ENCODE data around the gene TDRD1. TPM values are rescaled to one million over a fixed set of nuclear protein-coding genes. Genes with fewer than 3 reads are reported as not detected.

TDRD1 gene
- total and polyA plus RNA-seq, 2 donors (not counting 1 experiment from before 2014, with no cell fraction given): 0.10 to 0.22 TPM

DNA sequence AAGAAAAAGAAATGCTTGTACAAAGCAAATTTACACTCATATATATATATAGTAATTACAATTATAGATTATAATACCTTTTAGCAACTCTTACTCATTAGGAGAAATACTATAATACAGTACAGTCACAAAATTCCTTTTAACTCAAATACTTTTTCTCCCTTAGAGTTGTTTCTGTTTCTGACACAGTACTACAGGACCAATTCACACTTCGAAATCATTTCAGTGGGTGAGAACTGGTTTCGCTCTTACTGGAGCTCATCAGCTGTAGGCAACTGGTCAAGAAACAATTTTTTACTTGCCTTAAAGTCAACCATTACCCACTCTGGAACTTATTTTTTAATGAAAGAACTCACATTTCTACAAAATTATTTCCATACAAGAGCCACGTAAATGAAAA lies 11.2 kb upstream of the TDRD1 start:
- 90% methylated on average over 2 of the region's 3 CpGs for WGBS (ENCODE audit: insufficient coverage)
- intact Hi-C loops (cut with micrococcal nuclease): no loop called here

DNA sequence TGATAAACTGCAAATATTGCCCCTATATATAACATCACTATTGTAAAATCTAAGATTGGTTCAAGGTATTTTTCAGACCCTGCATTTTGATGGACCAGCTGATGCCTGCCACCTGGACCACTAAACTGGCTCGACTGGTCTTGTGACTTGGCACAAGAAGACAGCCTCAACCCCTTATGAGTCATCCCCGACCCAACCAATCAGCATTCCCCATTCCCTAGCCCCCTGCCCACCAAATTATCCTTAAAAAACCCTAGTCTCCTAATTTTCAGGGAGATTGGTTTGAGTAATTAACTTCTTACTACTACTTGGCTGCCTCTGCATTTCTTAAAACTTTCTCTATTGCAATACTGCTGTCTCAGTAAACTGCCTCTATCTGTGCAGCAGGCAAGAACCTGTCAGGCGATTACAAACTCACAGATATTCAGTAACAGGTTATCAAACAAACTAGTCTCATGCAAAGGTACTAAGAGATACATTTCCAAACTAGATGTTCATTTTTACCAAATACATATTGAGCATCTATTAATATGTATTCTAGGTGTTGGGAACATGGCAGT lies 10.6 kb upstream of the TDRD1 start:
- CTCF ChIA-PET: no interaction called here
- no peak overlapping the region for H3K27ac ChIP-seq (ENCODE audit: low read length in 2 of 2)
- peaks cover 5% of the 10 kb centered on the region in 2 experiments for H3K36me3 ChIP-seq (replicated peaks in 1 of 2; ENCODE audit: control extremely low read depth in 1 of 2, control insufficient read depth in 1 of 2, extremely low read depth in 1 of 2, insufficient read depth in 2 of 2, low read length in 1 of 2)
- H3K4me3 Mint-ChIP-seq: no peak overlapping the region
- H3K27me3 ChIP-seq (replicated peaks in 1 of 4; ENCODE audit: control extremely low read depth in 1 of 4, control insufficient read depth in 3 of 4, insufficient read depth in 4 of 4, low read length in 3 of 4): no peaks in the 10 kb centered on the region
- H3K9me3 ChIP-seq (ENCODE audit: control extremely low read depth in 1 of 3, control insufficient read depth in 2 of 3, insufficient read depth in 1 of 3, low read length in 2 of 3): peaks cover 0 to 3% (median 0%) of the 10 kb centered on the region in 3 donors
- WGBS (ENCODE audit: insufficient coverage): 90% methylated on average over 2 of the region's 3 CpGs
- no peaks in the 10 kb centered on the region for H3K27me3 Mint-ChIP-seq
- peaks cover 42% of the 10 kb centered on the region for H3K4me1 Mint-ChIP-seq
- no peak overlapping the region for H3K4me2 ChIP-seq (replicated peaks; ENCODE audit: low read depth, low read length, poor library complexity, severe bottlenecking)
- DNase-seq: no peak
- POLR2A ChIA-PET: no interaction called here
- H3K4me1 ChIP-seq (ENCODE audit: control insufficient read depth in 2 of 2, insufficient read depth in 2 of 2, low read length in 2 of 2): peaks cover 7 to 13% of the 10 kb centered on the region in 2 donors
- H2AFZ ChIP-seq (ENCODE audit: insufficient read depth, low read depth, low read length, poor library complexity, severe bottlenecking): no peak overlapping the region
- H3K9ac ChIP-seq (ENCODE audit: low read length): no peak overlapping the region
- no peak overlapping the region for H3K27ac Mint-ChIP-seq
- intact Hi-C loops (cut with micrococcal nuclease): no loop called here
- no peak overlapping the region for H3K4me3 ChIP-seq (ENCODE audit: control extremely low read depth in 1 of 5, extremely low read depth in 1 of 5, insufficient read depth in 1 of 5, low read depth in 2 of 5, low read length in 4 of 5)
- peaks cover 93% of the 10 kb centered on the region for H3K79me2 ChIP-seq (ENCODE audit: control insufficient read depth, insufficient read depth, low read length)
- TF ChIP-seq EZH2 (IDR thresholded peaks at IDR 0.05; ENCODE audit: borderline replicate concordance, insufficient read depth, low read depth, low read length, poor library complexity, severe bottlenecking): no peak
- TF ChIP-seq, protein P1, sequence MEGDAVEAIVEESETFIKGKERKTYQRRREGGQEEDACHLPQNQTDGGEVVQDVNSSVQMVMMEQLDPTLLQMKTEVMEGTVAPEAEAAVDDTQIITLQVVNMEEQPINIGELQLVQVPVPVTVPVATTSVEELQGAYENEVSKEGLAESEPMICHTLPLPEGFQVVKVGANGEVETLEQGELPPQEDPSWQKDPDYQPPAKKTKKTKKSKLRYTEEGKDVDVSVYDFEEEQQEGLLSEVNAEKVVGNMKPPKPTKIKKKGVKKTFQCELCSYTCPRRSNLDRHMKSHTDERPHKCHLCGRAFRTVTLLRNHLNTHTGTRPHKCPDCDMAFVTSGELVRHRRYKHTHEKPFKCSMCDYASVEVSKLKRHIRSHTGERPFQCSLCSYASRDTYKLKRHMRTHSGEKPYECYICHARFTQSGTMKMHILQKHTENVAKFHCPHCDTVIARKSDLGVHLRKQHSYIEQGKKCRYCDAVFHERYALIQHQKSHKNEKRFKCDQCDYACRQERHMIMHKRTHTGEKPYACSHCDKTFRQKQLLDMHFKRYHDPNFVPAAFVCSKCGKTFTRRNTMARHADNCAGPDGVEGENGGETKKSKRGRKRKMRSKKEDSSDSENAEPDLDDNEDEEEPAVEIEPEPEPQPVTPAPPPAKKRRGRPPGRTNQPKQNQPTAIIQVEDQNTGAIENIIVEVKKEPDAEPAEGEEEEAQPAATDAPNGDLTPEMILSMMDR (IDR thresholded peaks at IDR 0.05): no peak
- peaks cover 2% of the 10 kb centered on the region for H3K9me3 Mint-ChIP-seq (ENCODE audit: insufficient read depth)
- no peak for ATAC-seq (ENCODE audit: low read depth)
- H4K20me1 ChIP-seq (ENCODE audit: control insufficient read depth, insufficient read depth, low read length, poor library complexity, severe bottlenecking): peaks cover 6% of the 10 kb centered on the region

More for the DNA sequence above, 11.2 kb upstream of the TDRD1 start:
- Histone ChIP-seq H3K36me3 (replicated peaks in 1 of 2; ENCODE audit: control extremely low read depth in 1 of 2, control insufficient read depth in 1 of 2, extremely low read depth in 1 of 2, insufficient read depth in 2 of 2, low read length in 1 of 2) (peaks cover 5 to 8% of the 10 kb centered on the region in 2 experiments), H3K4me1 (ENCODE audit: control insufficient read depth in 2 of 2, insufficient read depth in 2 of 2, low read length in 2 of 2) (peaks cover 4 to 9% of the 10 kb centered on the region in 2 donors), H4K20me1 (ENCODE audit: control insufficient read depth, insufficient read depth, low read length, poor library complexity, severe bottlenecking) (peaks cover 6% of the 10 kb centered on the region), H2AFZ (ENCODE audit: insufficient read depth, low read depth, low read length, poor library complexity, severe bottlenecking) (no peak overlapping the region), H3K4me2 (replicated peaks; ENCODE audit: low read depth, low read length, poor library complexity, severe bottlenecking) (no peak overlapping the region), H3K4me3 (ENCODE audit: control extremely low read depth in 1 of 5, extremely low read depth in 1 of 5, insufficient read depth in 1 of 5, low read depth in 2 of 5, low read length in 4 of 5) (no peak overlapping the region), H3K27me3 (replicated peaks in 1 of 4; ENCODE audit: control extremely low read depth in 1 of 4, control insufficient read depth in 3 of 4, insufficient read depth in 4 of 4, low read length in 3 of 4) (no peaks in the 10 kb centered on the region), H3K9me3 (ENCODE audit: control extremely low read depth in 1 of 3, control insufficient read depth in 2 of 3, insufficient read depth in 1 of 3, low read length in 2 of 3) (peaks cover 0 to 3% (median 0%) of the 10 kb centered on the region in 3 donors), H3K79me2 (ENCODE audit: control insufficient read depth, insufficient read depth, low read length) (peaks cover 87% of the 10 kb centered on the region), H3K9ac (ENCODE audit: low read length) (no peak overlapping the region), H3K27ac (ENCODE audit: low read length in 2 of 2) (no peak overlapping the region)
- H3K9me3 Mint-ChIP-seq (ENCODE audit: insufficient read depth): peaks cover 2% of the 10 kb centered on the region
- H3K27me3 Mint-ChIP-seq: no peaks in the 10 kb centered on the region
- peaks cover 37% of the 10 kb centered on the region for H3K4me1 Mint-ChIP-seq
- ATAC-seq (ENCODE audit: low read depth) (no peak), DNase-seq (no peak)
- H3K27ac Mint-ChIP-seq: no peak overlapping the region
- ChIA-PET CTCF (interaction anchor here (0.6 kb wide), 1 partner anchor 144 kb away, joined by 4 read pairs; no protein-coding TSS in a partner anchor), POLR2A (no interaction called here)
- H3K4me3 Mint-ChIP-seq: no peak overlapping the region
- TF ChIP-seq, protein P1 (IDR thresholded peaks at IDR 0.05): no peak
- TF ChIP-seq EZH2 (IDR thresholded peaks at IDR 0.05; ENCODE audit: borderline replicate concordance, insufficient read depth, low read depth, low read length, poor library complexity, severe bottlenecking): no peak

Measured in B cell (primary cell).